GM18505 (cell line): Measurements from ENCODE around the gene FAM177B.
"Not testable (repeated sequence)": the region's sequence is repeated elsewhere in the genome, so short reads cannot be mapped to it uniquely, and the experiment has no call there.

Source experiments
- ATAC-seq: cut with Tn5 transposase; IDR thresholded peaks from one replicate; pipeline ENCODE4 v1.9.1; 2021; ENCODE audit not compliant: unreplicated experiment
- POLR2A ChIP-seq: IDR thresholded peaks from 4 replicates; pipeline ENCODE4 v1.6.1; 2011; ENCODE audit warnings: borderline replicate concordance; ENCODE audit not compliant: insufficient read depth, insufficient read length; ENCODE audit errors: extremely low read depth

The FAM177B gene

GRCh38 chr1:222713091-222713961 lies 23.7 kb upstream of the FAM177B start:
- TF ChIP-seq POLR2A = peak; percentile 63
- ATAC-seq = peak; percentile 67

GRCh38 chr1:222716393-222716792 lies 20.6 kb upstream of the FAM177B start:
- ATAC-seq = no peak
- TF ChIP-seq POLR2A = no peak

GRCh38 chr1:222728746-222729145 lies 8.3 kb upstream of the FAM177B start:
- ATAC-seq = no peak
- no peak for TF ChIP-seq POLR2A

GRCh38 chr1:222730866-222731265 lies 6.1 kb upstream of the FAM177B start:
- no peak for TF ChIP-seq POLR2A
- no peak for ATAC-seq

GRCh38 chr1:222732216-222733159 lies 4.5 kb upstream of the FAM177B start:
- ATAC-seq = peak; percentile 98
- no peak for TF ChIP-seq POLR2A

GRCh38 chr1:222734740-222735139 lies 2.3 kb upstream of the FAM177B start:
- TF ChIP-seq POLR2A = no peak
- ATAC-seq = no peak

GRCh38 chr1:222736470-222736869 lies 532 bp upstream of the FAM177B start:
- no peak for TF ChIP-seq POLR2A

GRCh38 chr1:222739465-222739864 lies 2.5 kb downstream of the FAM177B start:
- TF ChIP-seq POLR2A = no peak
- no peak for ATAC-seq

More at GRCh38 chr1:222736470-222736869, 532 bp upstream of the FAM177B start:
- ATAC-seq = no peak

GRCh38 chr1:222739929-222740328 lies 2.9 kb downstream of the FAM177B start:
- ATAC-seq = no peak
- no peak for TF ChIP-seq POLR2A

- ATAC-seq = not testable (repeated sequence)
Measured at GRCh38 chr1:222741630-222742457, 4.8 kb downstream of the FAM177B start.

GRCh38 chr1:222749927-222750326 lies 12.9 kb downstream of the FAM177B start:
- no peak for ATAC-seq

GRCh38 chr1:222750651-222751050 lies 13.6 kb downstream of the FAM177B start:
- no peak for TF ChIP-seq POLR2A
- ATAC-seq = peak; percentile 89

More at GRCh38 chr1:222749927-222750326, 12.9 kb downstream of the FAM177B start:
- TF ChIP-seq POLR2A = no peak

GRCh38 chr1:222751255-222751654 lies 14.3 kb downstream of the FAM177B start:
- no peak for ATAC-seq

More at GRCh38 chr1:222751255-222751654, 14.3 kb downstream of the FAM177B start:
- TF ChIP-seq POLR2A = no peak
